HepG2 (cell line): Measurements from ENCODE around the gene SLC26A5. TPM values are rescaled to one million over a fixed set of nuclear protein-coding genes. Genes with fewer than 3 reads are reported as not detected.

Experiments
- ATAC-seq: fragments of 200-7000 bp; cut with Tn5 transposase; 3 replicates; pipeline ENCODE4 v1.9.1; 2020; ENCODE audit warnings: mild to moderate bottlenecking, moderate library complexity
- BruUV-seq: library from RNA; stranded (reverse); fragments of 400-500 nt; replicated peaks from 2 replicates; lab custom pipeline; 2021; lab: Mats Ljungman, UMichigan
- CTCF ChIA-PET: fragments of 300-600 bp; formaldehyde crosslinking; extraction: SDS; loops from one replicate; lab custom pipeline; 2021; ENCODE audit warnings: low total read pairs, inconsistent platforms, low intra/inter-chr PET ratio; lab: Yijun Ruan, JAX
- POLR2A ChIA-PET: fragments of 350-600 bp; sonication (Branson Sonifier 250); formaldehyde crosslinking; loops from one replicate; lab custom pipeline; 2020; ENCODE audit warnings: antibody characterized with exemption, inconsistent platforms; lab: Yijun Ruan, JAX
- DNase-seq: peaks from one replicate; pipeline ENCODE4 v3.0.0-alpha.2; 2015; ENCODE audit warnings: low spot score
- FAIRE-seq: peaks from 3 replicates; lab custom pipeline; 2011; peaks lifted over from hg19 to GRCh38; lab: Jason Lieb, UNC
- H2AFZ ChIP-seq: one replicate; pipeline ENCODE4 v1.6.1; 2011; ENCODE audit warnings: low read length, inconsistent platforms
- H3K27ac ChIP-seq: fragments of 300-600 bp; 3 replicates; pipeline ENCODE4 v1.8.0; 2011; ENCODE audit warnings: mixed run types, mild to moderate bottlenecking, mixed read lengths, low read length, inconsistent platforms; ENCODE audit not compliant: insufficient read depth; ENCODE audit errors: extremely low read length
- H3K27me3 ChIP-seq, 2 experiments: fragments of 200-600 bp in 1 of 2; 2 replicates in 1 of 2; 3 replicates in 1 of 2; pipeline versions ENCODE4 v1.6.0 to v1.8.0; 2011; ENCODE audit warnings: low read length in 2 of 2, mild to moderate bottlenecking in 2 of 2, moderate library complexity in 2 of 2, inconsistent platforms in 1 of 2; ENCODE audit not compliant: insufficient read depth in 2 of 2, control insufficient read depth in 1 of 2
- H3K36me3 ChIP-seq, 2 experiments: fragments of 200-600 bp in 1 of 2; replicated peaks in 1 of 2; 2 replicates in 1 of 2; 3 replicates in 1 of 2; pipeline versions ENCODE4 v1.5.1 to v1.8.0; 2011; ENCODE audit warnings: low read length in 2 of 2, inconsistent platforms in 1 of 2; ENCODE audit not compliant: insufficient read depth in 2 of 2, control insufficient read depth in 1 of 2
- H3K4me1 ChIP-seq: 2 replicates; pipeline ENCODE4 v1.5.1; 2012; ENCODE audit warnings: low read length, inconsistent platforms; ENCODE audit not compliant: insufficient read depth
- H3K4me2 ChIP-seq: 2 replicates; pipeline ENCODE4 v1.6.0; 2011; ENCODE audit warnings: low read depth, low read length, inconsistent platforms
- H3K4me3 ChIP-seq, 3 experiments: fragments of 200-600 bp in 1 of 3; sonication (generic), shearing (Covaris generic) in 1 of 3; replicated peaks in 1 of 3; 2 replicates each; pipeline ENCODE4 v1.5.1; 2011 to 2016; ENCODE audit warnings: low read length in 3 of 3, inconsistent platforms in 2 of 3, low read depth in 2 of 3, mild to moderate bottlenecking in 2 of 3, control low read depth in 1 of 3, mixed read lengths in 1 of 3; ENCODE audit not compliant: insufficient read depth in 1 of 3
- H3K79me2 ChIP-seq: one replicate; pipeline ENCODE4 v1.6.1; 2011; ENCODE audit warnings: low read length, inconsistent platforms; ENCODE audit not compliant: insufficient read depth
- H3K9ac ChIP-seq: 2 replicates; pipeline ENCODE4 v1.6.0; 2011; ENCODE audit warnings: mild to moderate bottlenecking, low read depth, low read length, inconsistent platforms; ENCODE audit not compliant: insufficient read depth
- H3K9me3 ChIP-seq: 2 replicates; pipeline ENCODE4 v1.5.1; 2012; ENCODE audit warnings: mild to moderate bottlenecking, low read length
- H4K20me1 ChIP-seq: 2 replicates; pipeline ENCODE4 v1.6.0; 2011; ENCODE audit warnings: inconsistent platforms, mild to moderate bottlenecking, low read length, moderate library complexity; ENCODE audit not compliant: insufficient read depth
- ATM ChIP-seq: fragments of 450-650 bp; IDR thresholded peaks from 2 replicates; pipeline ENCODE4 v1.7.1; 2017; ENCODE audit warnings: mild to moderate bottlenecking, borderline replicate concordance
- HOXA3 ChIP-seq: sonication (generic); formaldehyde crosslinking; IDR thresholded peaks from 2 replicates; pipeline ENCODE4 v1.5.0; 2020; ENCODE audit warnings: missing genetic modification reagents
- NFE2L1 ChIP-seq: sonication (generic); formaldehyde crosslinking; IDR thresholded peaks from 2 replicates; pipeline ENCODE4 v1.4.0; 2020; ENCODE audit warnings: missing genetic modification reagents, mild to moderate bottlenecking, borderline replicate concordance
- NFYC ChIP-seq: IDR thresholded peaks from 2 replicates; pipeline ENCODE4 v1.6.1; 2016; ENCODE audit warnings: missing genetic modification reagents, missing compliant biosample characterization
- PHF5A ChIP-seq: IDR thresholded peaks from one replicate; pipeline ENCODE4 v1.6.1; 2018; ENCODE audit warnings: low read depth, missing genetic modification reagents; ENCODE audit not compliant: unreplicated experiment
- REL ChIP-seq: sonication (generic); formaldehyde crosslinking; conservative IDR thresholded peaks from 2 replicates; pipeline ENCODE4 v1.8.0; 2022; ENCODE audit warnings: mild to moderate bottlenecking, missing genetic modification reagents, moderate library complexity
- SAFB2 ChIP-seq: sonication (generic); formaldehyde crosslinking; IDR thresholded peaks from 2 replicates; pipeline ENCODE4 v1.5.1; 2020; ENCODE audit warnings: missing genetic modification reagents, low read depth, mild to moderate bottlenecking, borderline replicate concordance
- SRSF9 ChIP-seq: fragments of 200-400 bp; formaldehyde crosslinking; IDR thresholded peaks from 2 replicates; pipeline ENCODE4 v1.6.1; 2018; ENCODE audit warnings: borderline replicate concordance, mild to moderate bottlenecking, low read depth, low read length; ENCODE audit not compliant: insufficient read depth, poor library complexity, severe bottlenecking
- STAG1 ChIP-seq: sonication (generic); formaldehyde crosslinking; IDR thresholded peaks from 2 replicates; pipeline ENCODE4 v1.4.0; 2020; ENCODE audit warnings: missing genetic modification reagents
- ZNF160 ChIP-seq: sonication (generic); formaldehyde crosslinking; IDR thresholded peaks from 2 replicates; pipeline ENCODE4 v1.8.0; 2022; ENCODE audit warnings: mild to moderate bottlenecking, inconsistent platforms, missing genetic modification reagents
- ZNF605 ChIP-seq: sonication (generic); formaldehyde crosslinking; IDR thresholded peaks from 2 replicates; pipeline ENCODE4 v1.8.0; 2022; ENCODE audit warnings: mild to moderate bottlenecking, missing genetic modification reagents
- ZNF7 ChIP-seq: IDR thresholded peaks from 2 replicates; pipeline ENCODE4 v1.6.1; 2016; ENCODE audit warnings: missing biosample characterization, missing genetic modification reagents
- ZNF878 ChIP-seq: sonication (generic); formaldehyde crosslinking; IDR thresholded peaks from 2 replicates; pipeline ENCODE4 v1.8.1; 2023; ENCODE audit warnings: mild to moderate bottlenecking, missing genetic modification reagents, moderate library complexity
- WGBS: methylation state at CpG from one replicate; pipeline ENCODE4 v1.1.6; 2017; ENCODE audit warnings: low lambda C conversion rate; 5-methylcytosine and 5-hydroxymethylcytosine counted together
- in situ Hi-C: cut with HindIII; loops from 2 replicates; pipeline ENCODE4 v1.10.0; 2017; ENCODE audit warnings: low pct_unique_long_range_greater_than_20kb; ENCODE audit not compliant: extremely low pct_ligation_motif_present
- intact Hi-C: fragments of 100-400 bp; cut with micrococcal nuclease; formaldehyde crosslinking; loops from one replicate; pipeline ENCODE4 v1.10.0; 2022; ENCODE audit not compliant: unreplicated experiment
- polyA plus RNA-seq, 8 experiments: library from polyadenylated mRNA; depleted of rRNA in 3 of 8; stranded (reverse) in 7 of 8; unstranded in 1 of 8; fragments of >200 nt; fragmentation: Illumina TruSeq in 4 of 8; extraction: Trizol in 4 of 8; gene quantifications; 2 replicates each; pipeline versions ENCODE4 v1.2.1 to v1.2.3, GENCODE V29; 2011 to 2016; ENCODE audit warnings: low read depth in 4 of 8, missing spikeins in 1 of 8, mixed read lengths in 1 of 8; ENCODE audit not compliant: insufficient read depth in 1 of 8
- total RNA-seq, 5 experiments: library from RNA; depleted of rRNA; stranded (reverse); fragments of >200 nt; fragmentation: Illumina TruSeq; extraction: Trizol; gene quantifications; 2 replicates each; pipeline ENCODE4 v1.2.3, GENCODE V29; 2016; ENCODE audit warnings: low read depth in 1 of 5
- TF ChIP-seq, protein P1 (sequence below): fragments of 450-650 bp; IDR thresholded peaks from 2 replicates; pipeline ENCODE4 v1.6.1; 2017; ENCODE audit warnings: mild to moderate bottlenecking
- TF ChIP-seq, protein P2 (sequence below): sonication (generic); formaldehyde crosslinking; IDR thresholded peaks from 2 replicates; pipeline ENCODE4 v1.5.0; 2020; ENCODE audit warnings: missing genetic modification reagents, mild to moderate bottlenecking, borderline replicate concordance
- TF ChIP-seq, protein P3 (sequence below): sonication (generic); formaldehyde crosslinking; conservative IDR thresholded peaks from 2 replicates; pipeline ENCODE4 v1.4.0; 2020; ENCODE audit warnings: missing genetic modification reagents
- TF ChIP-seq, protein P4 (sequence below): sonication (generic); formaldehyde crosslinking; IDR thresholded peaks from 2 replicates; pipeline ENCODE4 v1.8.1; 2023; ENCODE audit warnings: mild to moderate bottlenecking, missing genetic modification reagents, borderline replicate concordance

SLC26A5 gene
- total and polyA plus RNA-seq, 2 of the 13 experiments (the other 11 are each of a cell fraction or from before 2014, with no cell fraction given), result 0.08 to 0.11 TPM

DNA sequence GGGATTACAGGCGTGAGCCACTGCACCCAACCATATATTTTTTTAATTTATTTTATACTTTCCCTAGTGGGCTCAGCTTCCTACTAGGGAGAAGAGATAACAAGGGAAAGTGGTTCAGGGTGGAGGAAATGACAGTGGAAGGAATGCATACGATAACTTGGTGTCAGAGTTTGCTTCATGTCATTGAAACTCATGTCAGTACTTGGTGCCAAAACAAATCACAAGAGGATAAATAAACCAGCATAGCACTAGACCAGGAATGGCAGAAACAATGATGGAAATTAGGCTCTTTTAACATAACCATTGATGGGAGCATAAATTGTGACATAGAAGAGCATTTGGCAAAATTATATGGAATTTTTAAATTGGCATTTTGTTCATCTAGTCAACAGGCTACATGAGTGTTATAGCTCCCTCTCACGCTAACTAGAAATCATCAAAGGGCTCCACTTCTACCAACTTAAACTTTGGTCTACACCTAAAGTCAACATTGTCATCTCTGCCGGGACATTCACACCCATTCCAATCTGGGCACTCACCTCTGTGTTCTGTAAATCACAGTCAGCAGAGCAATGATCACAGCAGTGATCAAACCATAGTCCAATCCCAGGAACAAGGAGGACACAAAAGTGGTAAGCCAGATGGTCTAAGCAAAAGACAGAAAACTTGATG, 57.4 kb downstream of the SLC26A5 start:
- Histone ChIP-seq H4K20me1 (no peaks in the 10 kb centered on the region), H3K27ac (peak overlapping the region; percentile 81), H3K9ac (no peak overlapping the region), H3K9me3 (no peaks in the 10 kb centered on the region), H3K79me2 (no peaks in the 10 kb centered on the region), H3K4me1 (peaks cover 47% of the 10 kb centered on the region), H3K27me3 (no peaks in the 10 kb centered on the region), H3K4me2 (peak overlapping the region; percentile 55), H2AFZ (no peak overlapping the region), H3K4me3 (peak overlapping the region in 1 of 3 experiments; percentile 46; a peak in 1 of 6 replicates), H3K36me3 (no peaks in the 10 kb centered on the region)
- POLR2A ChIA-PET, result interaction anchor here (0.6 to 1.0 kb wide), 2 partner anchors 17 to 41 kb away, joined by 3 to 4 read pairs; partner anchors contain the start of gene PSMC2
- CTCF ChIA-PET, result no interaction called here
- FAIRE-seq, result peak; percentile 85
- intact Hi-C loops (loop anchor here (2.0 to 5.0 kb wide), 2 partner anchors 18 to 46 kb away; partner anchors contain the start of gene DNAJC2), in situ Hi-C loops (no loop called here)
- no TSS peak for BruUV-seq
- DNase-seq, result peak; percentile 93
- under 1% methylated on average over 4 of the region's 4 CpGs for WGBS
- ATAC-seq, result peak; percentile 98
- TF ChIP-seq NFYC (CRISPR knock-in tag) (no peak), SAFB2 (no peak), ZNF160 (CRISPR knock-in tag) (no peak), ATM (no peak), ZNF605 (CRISPR knock-in tag) (no peak), PHF5A (no peak), ZNF7 (CRISPR knock-in tag) (0 out of 2 replicates have a peak, but pooled peaks have one; percentile 26), NFE2L1 (CRISPR knock-in tag) (no peak), SRSF9 (no peak), STAG1 (CRISPR knock-in tag) (peak; percentile 16; the same call in 1 of the 2 replicates), HOXA3 (CRISPR knock-in tag) (peak; percentile 20; the same call in 1 of the 2 replicates), ZNF878 (no peak), REL (no peak)
- TF ChIP-seq, protein P1, sequence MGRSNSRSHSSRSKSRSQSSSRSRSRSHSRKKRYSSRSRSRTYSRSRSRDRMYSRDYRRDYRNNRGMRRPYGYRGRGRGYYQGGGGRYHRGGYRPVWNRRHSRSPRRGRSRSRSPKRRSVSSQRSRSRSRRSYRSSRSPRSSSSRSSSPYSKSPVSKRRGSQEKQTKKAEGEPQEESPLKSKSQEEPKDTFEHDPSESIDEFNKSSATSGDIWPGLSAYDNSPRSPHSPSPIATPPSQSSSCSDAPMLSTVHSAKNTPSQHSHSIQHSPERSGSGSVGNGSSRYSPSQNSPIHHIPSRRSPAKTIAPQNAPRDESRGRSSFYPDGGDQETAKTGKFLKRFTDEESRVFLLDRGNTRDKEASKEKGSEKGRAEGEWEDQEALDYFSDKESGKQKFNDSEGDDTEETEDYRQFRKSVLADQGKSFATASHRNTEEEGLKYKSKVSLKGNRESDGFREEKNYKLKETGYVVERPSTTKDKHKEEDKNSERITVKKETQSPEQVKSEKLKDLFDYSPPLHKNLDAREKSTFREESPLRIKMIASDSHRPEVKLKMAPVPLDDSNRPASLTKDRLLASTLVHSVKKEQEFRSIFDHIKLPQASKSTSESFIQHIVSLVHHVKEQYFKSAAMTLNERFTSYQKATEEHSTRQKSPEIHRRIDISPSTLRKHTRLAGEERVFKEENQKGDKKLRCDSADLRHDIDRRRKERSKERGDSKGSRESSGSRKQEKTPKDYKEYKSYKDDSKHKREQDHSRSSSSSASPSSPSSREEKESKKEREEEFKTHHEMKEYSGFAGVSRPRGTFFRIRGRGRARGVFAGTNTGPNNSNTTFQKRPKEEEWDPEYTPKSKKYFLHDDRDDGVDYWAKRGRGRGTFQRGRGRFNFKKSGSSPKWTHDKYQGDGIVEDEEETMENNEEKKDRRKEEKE, result no peak
- TF ChIP-seq, protein P2, sequence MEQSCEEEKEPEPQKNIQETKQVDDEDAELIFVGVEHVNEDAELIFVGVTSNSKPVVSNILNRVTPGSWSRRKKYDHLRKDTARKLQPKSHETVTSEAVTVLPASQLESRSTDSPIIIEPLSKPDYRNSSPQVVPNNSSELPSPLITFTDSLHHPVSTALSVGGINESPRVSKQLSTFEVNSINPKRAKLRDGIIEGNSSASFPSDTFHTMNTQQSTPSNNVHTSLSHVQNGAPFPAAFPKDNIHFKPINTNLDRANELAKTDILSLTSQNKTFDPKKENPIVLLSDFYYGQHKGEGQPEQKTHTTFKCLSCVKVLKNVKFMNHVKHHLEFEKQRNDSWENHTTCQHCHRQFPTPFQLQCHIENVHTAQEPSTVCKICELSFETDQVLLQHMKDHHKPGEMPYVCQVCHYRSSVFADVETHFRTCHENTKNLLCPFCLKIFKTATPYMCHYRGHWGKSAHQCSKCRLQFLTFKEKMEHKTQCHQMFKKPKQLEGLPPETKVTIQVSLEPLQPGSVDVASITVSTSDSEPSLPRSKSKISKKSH (CRISPR knock-in tag), result no peak
- TF ChIP-seq, protein P3, sequence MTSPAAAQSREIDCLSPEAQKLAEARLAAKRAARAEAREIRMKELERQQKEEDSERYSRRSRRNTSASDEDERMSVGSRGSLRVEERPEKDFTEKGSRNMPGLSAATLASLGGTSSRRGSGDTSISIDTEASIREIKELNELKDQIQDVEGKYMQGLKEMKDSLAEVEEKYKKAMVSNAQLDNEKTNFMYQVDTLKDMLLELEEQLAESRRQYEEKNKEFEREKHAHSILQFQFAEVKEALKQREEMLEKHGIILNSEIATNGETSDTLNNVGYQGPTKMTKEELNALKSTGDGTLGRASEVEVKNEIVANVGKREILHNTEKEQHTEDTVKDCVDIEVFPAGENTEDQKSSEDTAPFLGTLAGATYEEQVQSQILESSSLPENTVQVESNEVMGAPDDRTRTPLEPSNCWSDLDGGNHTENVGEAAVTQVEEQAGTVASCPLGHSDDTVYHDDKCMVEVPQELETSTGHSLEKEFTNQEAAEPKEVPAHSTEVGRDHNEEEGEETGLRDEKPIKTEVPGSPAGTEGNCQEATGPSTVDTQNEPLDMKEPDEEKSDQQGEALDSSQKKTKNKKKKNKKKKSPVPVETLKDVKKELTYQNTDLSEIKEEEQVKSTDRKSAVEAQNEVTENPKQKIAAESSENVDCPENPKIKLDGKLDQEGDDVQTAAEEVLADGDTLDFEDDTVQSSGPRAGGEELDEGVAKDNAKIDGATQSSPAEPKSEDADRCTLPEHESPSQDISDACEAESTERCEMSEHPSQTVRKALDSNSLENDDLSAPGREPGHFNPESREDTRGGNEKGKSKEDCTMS (CRISPR knock-in tag), result no peak
- TF ChIP-seq, protein P4, sequence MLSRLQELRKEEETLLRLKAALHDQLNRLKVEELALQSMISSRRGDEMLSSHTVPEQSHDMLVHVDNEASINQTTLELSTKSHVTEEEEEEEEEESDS (CRISPR knock-in tag), result no peak
